Stimulated activated CD8-positive, alpha-beta memory T cell treated with anti-CD3 and anti-CD28 coated beads, Interleukin-4, amount 100 ng/mL, for 48 hours (primary cell): ENCODE measurements around the gene GPD2.
"Not testable (repeated sequence)": the region's sequence is repeated elsewhere in the genome, so short reads cannot be mapped to it uniquely, and the experiment has no call there.

ENCODE experiments used
- DNase-seq: peaks from one replicate; pipeline ENCODE4 v3.0.0-alpha.2; 2020

Gene GPD2

DNA sequence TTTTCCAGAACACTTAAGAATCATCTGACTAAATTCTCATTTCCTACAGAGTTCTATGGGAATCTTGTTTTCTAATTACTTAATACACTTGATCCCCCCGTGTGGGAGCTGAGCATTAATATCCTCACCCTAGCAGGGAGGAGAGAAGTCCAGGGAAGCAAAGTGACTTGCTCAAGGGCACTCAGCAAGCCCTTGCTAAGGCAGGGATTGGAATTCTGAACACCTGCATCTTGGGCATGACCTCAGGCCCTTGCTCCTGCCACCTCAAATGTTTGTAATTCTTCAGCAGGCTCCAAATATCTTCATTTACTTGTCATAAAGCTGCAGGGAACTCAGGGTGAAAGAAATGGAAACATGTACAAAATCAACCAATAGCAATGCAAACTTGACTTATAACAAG is 162.4 kb downstream of the GPD2 start:
- no peak for DNase-seq

DNA sequence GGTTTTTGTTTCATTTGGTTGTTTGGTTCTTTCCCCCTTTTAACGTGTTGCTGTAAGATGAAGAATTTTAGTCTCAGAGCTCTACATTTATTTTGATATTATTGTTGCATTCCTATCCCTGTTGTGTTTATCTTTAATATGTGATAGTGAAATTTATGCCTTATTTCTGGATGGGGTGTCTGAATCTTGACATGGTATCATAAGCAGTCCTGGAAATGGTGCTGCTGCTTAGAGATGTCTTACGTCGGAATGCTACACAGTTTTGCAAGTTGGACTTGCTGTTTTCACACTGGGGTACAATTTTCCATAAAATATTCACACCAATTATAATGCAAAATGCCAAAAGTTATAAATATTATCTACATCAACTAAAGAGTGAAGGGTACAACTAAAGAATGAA is 164.0 kb downstream of the GPD2 start:
- no peak for DNase-seq

DNA sequence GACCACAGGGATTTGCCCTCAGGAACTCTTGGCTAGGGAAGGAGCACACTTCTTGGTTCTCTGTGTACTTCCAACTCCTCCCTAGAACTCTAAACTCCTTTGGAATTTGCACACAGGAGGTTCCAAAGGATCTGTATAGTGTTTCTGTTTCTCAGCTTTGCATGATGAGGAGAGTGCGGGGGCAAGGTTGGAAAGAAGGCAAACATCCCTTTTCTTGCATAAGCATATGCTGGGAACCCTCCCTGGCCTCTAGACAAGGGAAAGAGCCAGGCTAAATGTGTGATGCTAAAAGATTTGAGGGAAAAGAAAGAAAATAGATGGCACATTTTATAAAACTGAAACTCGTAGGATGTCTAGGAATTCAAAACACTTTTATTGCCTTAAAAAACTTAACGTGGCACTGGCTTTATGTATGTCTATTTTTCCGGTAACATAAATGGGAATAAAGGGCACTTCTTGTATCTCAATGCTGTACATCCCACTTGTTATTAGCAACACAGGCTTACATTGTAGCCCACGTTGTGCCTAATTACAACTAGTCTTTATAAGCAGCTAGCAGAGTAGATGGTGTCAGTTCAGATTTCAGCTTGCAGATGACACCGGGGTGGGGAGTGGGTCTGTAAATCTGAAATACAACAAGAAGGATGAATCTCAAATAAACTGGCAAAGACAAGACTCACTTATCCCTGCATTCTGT is 165.8 kb downstream of the GPD2 start:
- no peak for DNase-seq

DNA sequence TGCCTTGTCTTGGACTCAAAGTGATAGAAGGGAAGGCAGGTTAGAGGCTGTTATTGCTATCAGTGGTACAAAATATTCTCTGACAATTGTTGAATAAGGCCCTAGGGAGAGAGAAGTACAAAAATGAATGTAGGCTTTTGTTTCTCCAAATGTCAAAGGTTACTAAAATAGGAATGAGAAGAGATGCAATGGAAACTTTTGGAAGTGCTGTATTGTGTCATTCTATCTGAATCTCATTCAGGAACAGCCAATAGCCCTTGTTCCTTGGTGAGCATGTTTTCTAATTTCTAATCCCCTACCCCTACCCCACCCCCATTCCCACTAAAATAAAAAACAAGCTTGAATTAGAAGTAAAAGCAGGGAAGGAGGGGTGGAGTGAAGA is 166.4 kb downstream of the GPD2 start:
- DNase-seq: no peak

DNA sequence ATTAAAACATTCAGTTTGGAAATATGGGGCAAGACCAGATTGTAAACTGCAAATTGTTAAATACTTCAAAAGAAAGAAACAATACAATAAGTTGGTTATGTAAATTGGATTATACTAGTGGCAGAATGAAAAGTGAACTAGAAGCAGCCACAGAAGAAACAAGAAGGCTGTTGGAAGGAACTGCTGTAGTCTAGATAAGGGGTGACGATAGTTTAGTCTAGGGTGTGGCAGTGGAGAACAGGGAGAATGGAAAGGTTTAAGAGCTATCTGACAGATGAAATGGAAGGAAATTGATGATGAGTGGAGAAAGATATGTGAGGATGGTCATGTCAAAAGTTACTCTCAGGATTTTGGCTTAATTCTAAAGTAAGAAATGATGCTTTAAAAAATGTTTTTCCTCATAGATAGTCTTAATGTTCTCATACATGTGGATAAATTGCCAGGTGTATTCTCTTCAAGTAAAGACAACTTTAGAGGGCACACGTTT is 179.7 kb downstream of the GPD2 start:
- no peak for DNase-seq

DNA sequence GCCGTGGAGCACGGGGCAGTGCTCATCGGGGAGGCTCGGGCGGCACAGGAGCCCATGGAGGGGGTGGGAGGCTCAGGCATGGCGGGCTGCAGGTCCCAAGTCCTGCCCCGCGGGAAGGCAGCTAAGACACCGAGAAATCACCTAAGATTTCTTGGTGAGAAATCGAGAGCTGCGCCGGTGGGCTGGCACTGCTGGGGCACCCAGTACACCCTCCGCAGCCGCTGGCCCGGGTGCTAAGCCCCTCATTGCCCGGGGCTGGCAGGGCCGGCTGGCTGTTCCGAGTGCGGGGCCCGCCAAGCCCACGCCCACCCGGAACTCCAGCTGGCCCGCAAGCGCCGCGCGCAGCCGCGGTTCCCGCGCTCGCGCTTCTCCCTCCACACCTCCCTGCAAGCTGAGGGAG is 181.9 kb downstream of the GPD2 start:
- not testable (repeated sequence) for DNase-seq

DNA sequence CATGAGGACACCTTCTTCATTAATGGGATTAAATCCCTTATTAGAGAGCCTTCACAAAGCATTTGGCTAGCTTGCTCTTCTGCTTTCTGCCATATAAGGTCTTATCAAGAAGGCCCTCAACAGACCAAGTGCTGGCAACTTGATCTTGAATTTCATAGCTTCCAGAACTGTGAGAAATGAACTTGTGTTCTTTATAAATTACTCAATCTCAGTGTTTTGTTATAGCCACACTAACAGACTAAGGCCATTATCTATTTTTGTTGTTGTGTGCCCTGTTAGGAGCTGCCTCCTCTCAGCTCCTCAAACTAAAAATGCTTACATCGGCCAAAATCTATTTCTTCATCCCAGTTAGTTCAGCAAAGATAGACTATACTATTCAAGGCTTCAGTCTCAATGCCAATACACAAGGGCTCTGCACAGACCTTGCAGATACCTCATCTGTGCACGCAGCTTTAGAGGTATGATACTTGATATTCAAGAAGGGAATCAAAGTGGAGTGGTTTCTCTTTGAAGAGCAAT is 182.9 kb downstream of the GPD2 start:
- DNase-seq: no peak

DNA sequence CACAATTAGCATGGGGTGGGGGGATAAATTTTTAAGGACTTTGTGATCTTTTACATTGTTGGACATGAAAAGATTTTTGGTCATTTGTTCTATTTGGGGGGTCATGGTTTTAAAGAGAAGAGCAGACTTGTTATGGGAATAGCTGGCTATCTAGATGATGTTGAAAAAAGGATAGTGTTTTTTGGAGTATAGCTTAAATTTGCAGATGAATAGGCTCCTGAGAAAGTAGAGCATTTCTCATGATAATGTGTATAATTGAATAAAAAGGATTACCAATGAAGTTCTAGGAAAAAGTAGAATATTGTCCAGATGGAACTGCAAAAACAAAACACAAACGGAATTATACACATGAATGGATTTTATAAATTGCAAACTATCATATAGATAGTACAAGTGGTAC is 186.3 kb downstream of the GPD2 start:
- no peak for DNase-seq

DNA sequence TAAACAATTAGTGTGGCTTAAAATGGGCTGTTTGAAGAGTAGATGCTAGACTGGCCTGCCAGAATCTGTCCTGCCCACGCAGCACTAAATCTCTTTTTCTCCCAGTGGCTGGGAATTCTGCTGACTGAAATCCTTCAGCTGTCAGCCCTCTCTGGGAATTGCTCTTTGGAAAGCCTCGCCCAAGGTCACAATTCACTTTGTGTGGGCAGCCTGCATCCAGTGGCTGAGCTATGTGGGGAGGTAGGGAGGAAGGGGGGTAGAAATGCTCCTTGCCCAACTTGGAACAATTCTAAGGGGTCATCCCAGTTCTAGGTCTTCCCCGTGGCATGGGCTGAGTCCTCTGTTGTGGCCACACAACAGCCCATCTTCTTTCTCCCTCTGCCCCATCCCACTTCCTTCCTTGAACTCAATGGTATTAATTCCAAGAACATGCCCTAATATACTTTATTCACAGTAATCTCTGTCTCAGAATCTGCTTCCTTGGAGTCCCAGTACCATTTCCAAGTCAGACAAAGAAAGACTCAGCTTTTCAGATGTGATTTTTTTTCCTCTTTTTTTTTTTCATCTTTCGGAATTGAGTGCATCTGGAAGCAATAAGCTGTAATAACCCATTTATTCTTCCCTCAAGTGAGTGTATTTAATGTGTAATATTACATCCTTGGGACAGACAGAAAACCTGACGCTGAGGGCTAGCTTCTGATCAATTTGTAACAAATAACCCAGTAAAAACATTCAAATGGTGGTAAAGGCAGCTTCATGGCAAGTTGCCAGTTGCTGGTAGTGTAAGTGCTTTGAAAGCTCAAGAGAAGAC is 189.4 kb downstream of the GPD2 start:
- DNase-seq: no peak

DNA sequence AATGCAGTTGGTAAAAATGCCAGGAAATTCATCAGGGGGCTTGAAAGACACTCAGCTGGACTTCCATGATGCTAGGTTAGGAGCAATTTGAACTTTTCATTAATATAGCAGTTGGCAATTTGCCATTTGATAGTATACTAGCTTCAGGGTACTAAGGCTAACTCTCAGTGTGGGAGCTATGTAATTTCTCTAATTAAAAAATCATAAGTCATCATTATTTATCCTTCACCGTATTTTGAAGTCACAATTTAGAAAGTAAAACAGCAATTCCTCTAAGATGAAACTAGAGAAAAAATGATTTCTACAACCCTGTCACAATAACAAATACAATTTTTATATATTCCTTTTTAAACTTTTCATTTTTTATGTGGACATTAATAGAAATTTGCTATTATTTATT is 190.8 kb downstream of the GPD2 start:
- DNase-seq: no peak

DNA sequence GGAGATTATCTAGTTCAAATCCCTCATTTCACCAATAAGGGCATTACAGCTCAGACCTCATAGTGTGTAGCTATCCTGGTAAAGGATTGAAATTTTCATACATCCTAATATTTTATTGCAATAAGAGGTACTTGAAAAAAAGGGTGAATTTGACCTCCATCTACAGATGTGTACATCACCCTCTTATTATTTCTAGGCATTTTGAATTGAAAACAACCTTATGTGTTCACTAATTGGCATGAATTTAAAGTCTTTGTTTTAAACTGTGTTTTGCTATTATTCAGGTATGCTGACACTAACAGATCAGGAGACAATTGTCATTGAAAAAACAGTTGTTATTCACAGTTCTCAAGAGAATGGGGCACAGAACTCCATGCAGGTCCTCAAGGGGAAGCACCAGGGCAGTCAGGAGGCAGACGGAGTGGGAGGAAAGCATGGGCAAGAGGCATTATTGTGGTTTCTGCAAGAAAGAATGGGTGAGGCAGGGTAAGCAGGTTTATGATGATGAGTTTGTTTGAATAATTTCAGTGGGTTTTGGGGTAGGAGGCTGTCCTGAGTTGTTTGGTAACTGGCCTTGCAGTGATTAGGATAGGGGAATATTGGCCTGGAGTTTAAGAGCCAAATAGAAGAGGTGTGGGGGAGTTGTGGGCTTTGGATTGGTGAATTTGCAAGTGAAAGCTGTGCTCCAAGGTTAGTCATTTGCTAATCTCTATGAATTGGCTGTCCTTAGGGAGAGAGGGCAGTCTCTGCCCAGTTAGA is 194.6 kb downstream of the GPD2 start:
- no peak for DNase-seq

DNA sequence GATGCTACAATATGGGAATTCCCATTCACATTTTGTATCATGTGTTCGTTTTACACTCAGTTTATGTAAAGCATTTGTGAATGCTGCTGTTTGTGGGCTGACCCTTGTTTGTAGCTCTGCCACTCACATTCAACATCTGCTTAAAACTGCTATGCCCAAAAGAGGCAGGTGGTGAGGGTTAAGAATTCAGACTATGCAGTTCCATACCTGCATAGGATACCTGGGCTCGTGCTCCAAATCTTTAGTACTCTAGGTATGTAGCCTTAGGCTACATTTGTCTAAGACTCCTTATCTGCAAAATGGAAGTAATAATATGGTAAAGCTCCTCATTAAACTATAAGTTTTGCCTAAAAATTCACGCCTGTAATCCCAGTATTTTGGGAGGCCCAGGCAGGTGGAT is 199.5 kb downstream of the GPD2 start:
- DNase-seq: no peak
